Testis (tissue), 3 donors: ENCODE data around the gene KDM1B. TPM values are rescaled to one million over a fixed set of nuclear protein-coding genes. Genes with fewer than 3 reads are reported as not detected.

Source experiments
- DNase-seq: peaks from one replicate; pipeline ENCODE4 v3.0.0-alpha.2; 2019
- H3K27ac ChIP-seq, 2 donors: fragments of 200-600 bp; sonication (generic); one replicate each; pipeline ENCODE4 v1.5.1; 2019
- H3K27me3 ChIP-seq: fragments of 200-600 bp; sonication (generic); one replicate; pipeline ENCODE4 v1.5.1; 2019
- H3K36me3 ChIP-seq: fragments of 200-600 bp; sonication (generic); one replicate; pipeline ENCODE4 v1.5.1; 2017; ENCODE audit warnings: low read depth; ENCODE audit errors: missing control alignments
- H3K4me1 ChIP-seq: fragments of 200-600 bp; sonication (generic); one replicate; pipeline ENCODE4 v1.5.1; 2019
- H3K4me3 ChIP-seq, 2 donors: fragments of 200-600 bp; sonication (generic); one replicate each; pipeline ENCODE4 v1.5.1; 2017 to 2019
- H3K9me3 ChIP-seq: fragments of 200-600 bp; sonication (generic); one replicate; pipeline ENCODE4 v1.5.1; 2017
- CTCF ChIP-seq, 3 experiments: fragments of 450-650 bp in 2 of 3; fragments of 200-600 bp in 1 of 3; sonication (generic) in 1 of 3; IDR thresholded peaks; one replicate each; pipeline ENCODE4 v1.5.1; 2016 to 2019; ENCODE audit warnings: antibody characterized with exemption in 3 of 3, mild to moderate bottlenecking in 2 of 3, moderate library complexity in 1 of 3
- POLR2A ChIP-seq: fragments of 450-650 bp; IDR thresholded peaks from one replicate; pipeline ENCODE4 v1.6.1; 2017; ENCODE audit warnings: antibody characterized with exemption, mild to moderate bottlenecking, moderate library complexity
- WGBS, 2 donors: methylation state at CpG; one replicate each; pipeline ENCODE4 v1.1.5; 2018; 5-methylcytosine and 5-hydroxymethylcytosine counted together
- intact Hi-C: fragments of 100-400 bp; cut with DNase I; formaldehyde crosslinking; loops from one replicate; pipeline ENCODE4 v1.15.1; 2023; ENCODE audit warnings: low total_unique reads
- polyA plus RNA-seq: library from polyadenylated mRNA; stranded (reverse); fragments of 350-450 nt; fragmentation: Illumina TruSeq; extraction: RNeasy Lipid Tissue Mini Kit (QIAGEN cat#74804); gene quantifications from one replicate; pipeline ENCODE4 v1.2.3, GENCODE V29; 2014; ENCODE audit warnings: low read depth, low replicate concordance; ENCODE audit not compliant: insufficient read depth
- total RNA-seq, 2 donors: library from RNA; depleted of rRNA; stranded (reverse); fragments of >200 nt; gene quantifications; one replicate each; pipeline ENCODE4 v1.2.3, GENCODE V29; 2016

Gene KDM1B
- total and polyA plus RNA-seq, 3 donors from 2014 or later: 32.1 to 41.1 (median 38.1) TPM

- Histone ChIP-seq H3K27me3 (no peaks in the 10 kb centered on the region), H3K9me3 (no peaks in the 10 kb centered on the region), H3K4me3 (no peak overlapping the region), H3K27ac (no peak overlapping the region), H3K36me3 (no peaks in the 10 kb centered on the region), H3K4me1 (no peaks in the 10 kb centered on the region)
- no peak for DNase-seq
- intact Hi-C loops: no loop called here
- 79 to 86% methylated on average over 2 of the region's 2 CpGs for WGBS, 2 donors
- no peak for TF ChIP-seq POLR2A
- no peak for TF ChIP-seq CTCF (IDR thresholded peaks at IDR 0.05)
Measured at GRCh38 chr6:18161431-18161830, 6.2 kb downstream of the KDM1B start.

GRCh38 chr6:18162401-18162800, 7.2 kb downstream of the KDM1B start:
- H3K4me3 ChIP-seq: no peak overlapping the region
- no peak overlapping the region for H3K27ac ChIP-seq
- no peaks in the 10 kb centered on the region for H3K4me1 ChIP-seq
- no peaks in the 10 kb centered on the region for H3K9me3 ChIP-seq
- H3K36me3 ChIP-seq: no peaks in the 10 kb centered on the region
- intact Hi-C loops: no loop called here
- DNase-seq: no peak
- no peak for TF ChIP-seq POLR2A
- no peak for TF ChIP-seq CTCF (IDR thresholded peaks at IDR 0.05)
- no peaks in the 10 kb centered on the region for H3K27me3 ChIP-seq
- WGBS, 2 donors: 91 to 93% methylated on average over 2 of the region's 2 CpGs

GRCh38 chr6:18165751-18166150, 10.5 kb downstream of the KDM1B start:
- no peak for DNase-seq
- Histone ChIP-seq H3K4me3 (no peak overlapping the region), H3K27me3 (no peaks in the 10 kb centered on the region), H3K4me1 (no peaks in the 10 kb centered on the region), H3K27ac (no peak overlapping the region), H3K36me3 (no peaks in the 10 kb centered on the region), H3K9me3 (no peaks in the 10 kb centered on the region)
- intact Hi-C loops: no loop called here
- no peak for TF ChIP-seq CTCF (IDR thresholded peaks at IDR 0.05)
- WGBS, 2 donors: 93 to 97% methylated on average over 4 of the region's 4 CpGs

- H3K27me3 ChIP-seq: no peaks in the 10 kb centered on the region
- no peak for DNase-seq
- TF ChIP-seq CTCF (IDR thresholded peaks at IDR 0.05) (no peak), POLR2A (no peak)
- 92 to 97% methylated on average over 2 of the region's 2 CpGs for WGBS, 2 donors
- no peaks in the 10 kb centered on the region for H3K4me1 ChIP-seq
- no peak overlapping the region for H3K27ac ChIP-seq
- intact Hi-C loops: no loop called here
- H3K36me3 ChIP-seq: no peaks in the 10 kb centered on the region
- H3K9me3 ChIP-seq: no peaks in the 10 kb centered on the region
- H3K4me3 ChIP-seq: no peak overlapping the region
Measured at GRCh38 chr6:18166312-18167036, 11.3 kb downstream of the KDM1B start.

GRCh38 chr6:18168264-18168663, 13.0 kb downstream of the KDM1B start:
- intact Hi-C loops: no loop called here
- Histone ChIP-seq H3K4me3 (no peak overlapping the region), H3K27me3 (no peaks in the 10 kb centered on the region), H3K36me3 (no peaks in the 10 kb centered on the region), H3K27ac (no peak overlapping the region), H3K9me3 (no peaks in the 10 kb centered on the region), H3K4me1 (no peaks in the 10 kb centered on the region)
- WGBS, 2 donors: 96% methylated on average over 3 of the region's 3 CpGs
- DNase-seq: no peak
- TF ChIP-seq POLR2A (no peak), CTCF (IDR thresholded peaks at IDR 0.05) (no peak)
